ENCODE data around the gene IDH3B.
"Not testable (repeated sequence)": the region's sequence is repeated elsewhere in the genome, so short reads cannot be mapped to it uniquely, and the experiment has no call there.

The IDH3B gene

GRCh38 chr20:2694519-2694918 lies 30.5 kb upstream of the IDH3B start:
- no peak for DNase-seq (ENCODE audit: low spot score)

GRCh38 chr20:2694008-2694471 lies 30.0 kb upstream of the IDH3B start:
- peak; percentile 33 for DNase-seq (ENCODE audit: low spot score)

GRCh38 chr20:2693286-2694007 lies 29.4 kb upstream of the IDH3B start:
- DNase-seq (ENCODE audit: low spot score): peak; percentile 76

GRCh38 chr20:2692886-2693285 lies 28.9 kb upstream of the IDH3B start:
- no peak for DNase-seq (ENCODE audit: low spot score)

GRCh38 chr20:2692036-2692885 lies 28.2 kb upstream of the IDH3B start, which contains the start of gene EBF4:
Gene EBF4 (plus strand): TSS chr20:2692780. CDS start chr20:2693646, 866 bp downstream.
- peak; percentile 95 for DNase-seq (ENCODE audit: low spot score)

- no peak for DNase-seq (ENCODE audit: low spot score)
Observed at GRCh38 chr20:2691663-2692035, 27.6 kb upstream of the IDH3B start.

- no peak for DNase-seq (ENCODE audit: low spot score)
Observed at GRCh38 chr20:2691127-2691526, 27.1 kb upstream of the IDH3B start.

GRCh38 chr20:2690718-2691117 lies 26.7 kb upstream of the IDH3B start:
- no peak for DNase-seq (ENCODE audit: low spot score)

GRCh38 chr20:2690213-2690612 lies 26.2 kb upstream of the IDH3B start:
- DNase-seq (ENCODE audit: low spot score): no peak

- peak; percentile 77 for DNase-seq (ENCODE audit: low spot score)
Observed at GRCh38 chr20:2688041-2688591, 24.1 kb upstream of the IDH3B start.

- no peak for DNase-seq (ENCODE audit: low spot score)
Observed at GRCh38 chr20:2687514-2687913, 23.5 kb upstream of the IDH3B start.

- not testable (repeated sequence) for DNase-seq (ENCODE audit: low spot score)
Observed at GRCh38 chr20:2684817-2685216, 20.8 kb upstream of the IDH3B start.

- DNase-seq (ENCODE audit: low spot score): not testable (repeated sequence)
Observed at GRCh38 chr20:2682040-2682439, 18.0 kb upstream of the IDH3B start.

GRCh38 chr20:2680046-2680445 lies 16.0 kb upstream of the IDH3B start:
- no peak for DNase-seq (ENCODE audit: low spot score)

GRCh38 chr20:2673453-2673852 lies 9.4 kb upstream of the IDH3B start:
- DNase-seq (ENCODE audit: low spot score): no peak

GRCh38 chr20:2672446-2672845 lies 8.4 kb upstream of the IDH3B start:
- no peak for DNase-seq (ENCODE audit: low spot score)

GRCh38 chr20:2671977-2672376 lies 8.0 kb upstream of the IDH3B start:
- peak; percentile 39 for DNase-seq (ENCODE audit: low spot score)

- no peak for DNase-seq (ENCODE audit: low spot score)
Observed at GRCh38 chr20:2663364-2663886, 591 bp downstream of the IDH3B start.

GRCh38 chr20:2659547-2659946 lies 4.5 kb downstream of the IDH3B start:
- DNase-seq (ENCODE audit: low spot score): no peak

GRCh38 chr20:2658414-2659354 lies 5.3 kb downstream of the IDH3B start:
- DNase-seq (ENCODE audit: low spot score): no peak

GRCh38 chr20:2657674-2658073 lies 6.3 kb downstream of the IDH3B start:
- no peak for DNase-seq (ENCODE audit: low spot score)
